GM21786 (cell line): ENCODE results near the gene CHMP3.
"Not testable (repeated sequence)": the region's sequence is repeated elsewhere in the genome, so short reads cannot be mapped to it uniquely, and the experiment has no call there.

Source experiments
- ATAC-seq: cut with Tn5 transposase; IDR thresholded peaks from one replicate; pipeline ENCODE4 v1.9.1; 2021; ENCODE audit not compliant: unreplicated experiment

Gene CHMP3

GRCh38 chr2:86549963-86550725, 13.1 kb downstream of the CHMP3 start:
- ATAC-seq = not testable (repeated sequence)

- ATAC-seq = not testable (repeated sequence)
Measured at GRCh38 chr2:86549440-86549839, 13.8 kb downstream of the CHMP3 start.

- ATAC-seq = not testable (repeated sequence)
Measured at GRCh38 chr2:86548913-86549396, 14.3 kb downstream of the CHMP3 start.

- not testable (repeated sequence) for ATAC-seq
Measured at GRCh38 chr2:86548165-86548912, 14.9 kb downstream of the CHMP3 start.

GRCh38 chr2:86545296-86545924, 17.8 kb downstream of the CHMP3 start:
- not testable (repeated sequence) for ATAC-seq

GRCh38 chr2:86544278-86545099, 18.8 kb downstream of the CHMP3 start:
- not testable (repeated sequence) for ATAC-seq

- no peak for ATAC-seq
Measured at GRCh38 chr2:86543793-86544192, 19.4 kb downstream of the CHMP3 start.

GRCh38 chr2:86543335-86543734, 19.9 kb downstream of the CHMP3 start:
- ATAC-seq = no peak

GRCh38 chr2:86542814-86543213, 20.4 kb downstream of the CHMP3 start:
- no peak for ATAC-seq

GRCh38 chr2:86541334-86541733, 21.9 kb downstream of the CHMP3 start:
- ATAC-seq = no peak

GRCh38 chr2:86533589-86533988, 29.7 kb downstream of the CHMP3 start:
- no peak for ATAC-seq

GRCh38 chr2:86525421-86526340, 37.6 kb downstream of the CHMP3 start:
- no peak for ATAC-seq

- ATAC-seq = no peak
Measured at GRCh38 chr2:86523491-86523890, 39.8 kb downstream of the CHMP3 start.

- no peak for ATAC-seq
Measured at GRCh38 chr2:86522711-86523110, 40.5 kb downstream of the CHMP3 start.

GRCh38 chr2:86521922-86522321, 41.3 kb downstream of the CHMP3 start:
- no peak for ATAC-seq

GRCh38 chr2:86520153-86520552, 43.1 kb downstream of the CHMP3 start:
- ATAC-seq = no peak

- ATAC-seq = no peak
Measured at GRCh38 chr2:86519349-86519748, 43.9 kb downstream of the CHMP3 start.

- ATAC-seq = no peak
Measured at GRCh38 chr2:86518481-86518880, 44.8 kb downstream of the CHMP3 start.

- ATAC-seq = no peak
Measured at GRCh38 chr2:86513948-86514660, 49.1 kb downstream of the CHMP3 start.
